ENCODE results near the gene CADPS. TPM values are rescaled to one million over a fixed set of nuclear protein-coding genes. Genes with fewer than 3 reads are reported as not detected.

CADPS gene
- total and polyA plus RNA-seq, 9 of the 15 experiments (the other 6 are each of a cell fraction or from before 2014, with no cell fraction given): not detected

GRCh38 chr3:62771331-62772072, 103.7 kb downstream of the CADPS start:
- in situ Hi-C loops (cut with MboI): no loop called here
- CTCF ChIA-PET (ENCODE audit: low intra/inter-chr PET ratio): no interaction called here
- H3K9ac ChIP-seq (ENCODE audit: insufficient read depth in 1 of 2, low read depth in 2 of 2, low read length in 2 of 2): no peak overlapping the region

GRCh38 chr3:62768896-62769295, 106.3 kb downstream of the CADPS start:
- in situ Hi-C loops (cut with MboI): no loop called here
- ATAC-seq (no peak), DNase-seq (ENCODE audit: extremely low read depth in 1 of 4, low spot score in 3 of 4) (no peak), FAIRE-seq (no peak)
- Histone ChIP-seq H3K4me1 (replicated peaks in 1 of 2; ENCODE audit: control insufficient read depth in 2 of 2, insufficient read depth in 2 of 2, low read length in 2 of 2) (no peaks in the 10 kb centered on the region), H3K27ac (ENCODE audit: extremely low read depth, low read depth, low read length) (no peak overlapping the region), H3K27me3 (ENCODE audit: control insufficient read depth in 2 of 2, insufficient read depth in 2 of 2, low read length in 2 of 2) (no peaks in the 10 kb centered on the region), H3K4me3 (no peak overlapping the region), H3K4me2 (ENCODE audit: insufficient read depth, low read length) (no peak overlapping the region), H2AFZ (ENCODE audit: low read depth, low read length) (no peak overlapping the region), H3K9me1 (ENCODE audit: control insufficient read depth, insufficient read depth, low read length) (no peaks in the 10 kb centered on the region), H3K79me2 (ENCODE audit: control insufficient read depth, insufficient read depth, low read length) (no peaks in the 10 kb centered on the region), H3K36me3 (ENCODE audit: control insufficient read depth, insufficient read depth, low read length) (no peaks in the 10 kb centered on the region), H4K20me1 (replicated peaks; ENCODE audit: control insufficient read depth, insufficient read depth, low read length) (no peaks in the 10 kb centered on the region; the same call in 1 of the 2 replicates), H3K9ac (ENCODE audit: insufficient read depth in 1 of 2, low read depth in 2 of 2, low read length in 2 of 2) (no peak overlapping the region), H3K9me3 (replicated peaks; ENCODE audit: control insufficient read depth, insufficient read depth, low read depth, low read length) (no peaks in the 10 kb centered on the region)
- intact Hi-C loops (cut with micrococcal nuclease): no loop called here
- CTCF ChIA-PET (ENCODE audit: low intra/inter-chr PET ratio): no interaction called here
- TF ChIP-seq GTF2B (IDR thresholded peaks at IDR 0.05; ENCODE audit: extremely low read depth, insufficient read length) (no peak), KLF6 (CRISPR knock-in tag; IDR thresholded peaks at IDR 0.05; ENCODE audit: borderline replicate concordance) (no peak)
- POLR2A ChIA-PET: no interaction called here
- no TSS peak for BruUV-seq (replicated peaks)
- WGBS (ENCODE audit: insufficient coverage, low coverage, missing lambda C conversion rate): 6% methylated on average over 2 of the region's 2 CpGs

More at GRCh38 chr3:62771331-62772072, 103.7 kb downstream of the CADPS start:
- 0% methylated on average over 6 of the region's 7 CpGs for WGBS (ENCODE audit: insufficient coverage, low coverage, missing lambda C conversion rate)
- BruUV-seq (replicated peaks): no TSS peak
- no peak for ATAC-seq
- no peaks in the 10 kb centered on the region for H3K79me2 ChIP-seq (ENCODE audit: control insufficient read depth, insufficient read depth, low read length)
- H3K27ac ChIP-seq (ENCODE audit: extremely low read depth, low read depth, low read length): no peak overlapping the region
- no peaks in the 10 kb centered on the region for H3K27me3 ChIP-seq (ENCODE audit: control insufficient read depth in 2 of 2, insufficient read depth in 2 of 2, low read length in 2 of 2)
- H3K36me3 ChIP-seq (ENCODE audit: control insufficient read depth, insufficient read depth, low read length): no peaks in the 10 kb centered on the region
- H2AFZ ChIP-seq (ENCODE audit: low read depth, low read length): no peak overlapping the region
- H3K4me2 ChIP-seq (ENCODE audit: insufficient read depth, low read length): no peak overlapping the region
- FAIRE-seq: no peak
- no peak overlapping the region for H3K4me3 ChIP-seq
- no peaks in the 10 kb centered on the region for H3K9me3 ChIP-seq (replicated peaks; ENCODE audit: control insufficient read depth, insufficient read depth, low read depth, low read length)
- POLR2A ChIA-PET: interaction anchor here (0.5 kb wide), 1 partner anchor 54 kb away, joined by 3 read pairs; no protein-coding TSS in a partner anchor
- TF ChIP-seq COPS2 (conservative IDR thresholded peaks at IDR 0.05) (no peak), ZNF584 (CRISPR knock-in tag; IDR thresholded peaks at IDR 0.05; ENCODE audit: low read depth) (no peak), RFX7 (CRISPR knock-in tag; IDR thresholded peaks at IDR 0.05) (no peak)
- H4K20me1 ChIP-seq (replicated peaks; ENCODE audit: control insufficient read depth, insufficient read depth, low read length): no peaks in the 10 kb centered on the region; the same call in 1 of the 2 replicates
- no peaks in the 10 kb centered on the region for H3K4me1 ChIP-seq (replicated peaks in 1 of 2; ENCODE audit: control insufficient read depth in 2 of 2, insufficient read depth in 2 of 2, low read length in 2 of 2)
- no peaks in the 10 kb centered on the region for H3K9me1 ChIP-seq (ENCODE audit: control insufficient read depth, insufficient read depth, low read length)
- intact Hi-C loops (cut with micrococcal nuclease): no loop called here
- no peak for DNase-seq (ENCODE audit: extremely low read depth in 1 of 4, low spot score in 3 of 4)

Data from K562 (cell line).